IgD-negative memory B cell (primary cell): ENCODE data around the gene SND1. TPM values are rescaled to one million over a fixed set of nuclear protein-coding genes. Genes with fewer than 3 reads are reported as not detected.

Experiments used
- H3K27ac Mint-ChIP-seq, 3 donors: one replicate each; pipeline ENCODE4 v1.8.0; 2020 to 2022; ENCODE audit warnings: mild to moderate bottlenecking in 3 of 3, mixed read lengths in 3 of 3, moderate library complexity in 1 of 3
- H3K27me3 Mint-ChIP-seq: one replicate; pipeline ENCODE4 v1.8.0; 2021; ENCODE audit warnings: mixed read lengths
- H3K36me3 Mint-ChIP-seq: one replicate; pipeline ENCODE4 v1.8.0; 2020; ENCODE audit warnings: mild to moderate bottlenecking, mixed read lengths
- H3K4me1 Mint-ChIP-seq, 3 donors: one replicate each; pipeline ENCODE4 v1.8.0; 2020 to 2022; ENCODE audit warnings: mixed read lengths in 3 of 3, mild to moderate bottlenecking in 1 of 3
- H3K4me3 Mint-ChIP-seq, 4 donors: one replicate each; pipeline ENCODE4 v1.8.0; 2020 to 2022; ENCODE audit warnings: mild to moderate bottlenecking in 4 of 4, mixed read lengths in 4 of 4, moderate library complexity in 3 of 4
- H3K9me3 Mint-ChIP-seq, 3 donors: one replicate each; pipeline ENCODE4 v1.8.0; 2020 to 2021; ENCODE audit warnings: mixed read lengths in 3 of 3, mild to moderate bottlenecking in 1 of 3
- polyA plus RNA-seq: library from polyadenylated mRNA; unstranded; fragments of 300-500 nt; fragmentation: Illumina TruSeq; gene quantifications from one replicate; pipeline ENCODE4 v1.2.3, GENCODE V29; 2021

SND1 gene
- polyA plus RNA-seq, 1 donor from 2014 or later: 138 TPM

- H3K4me3 Mint-ChIP-seq: no peak overlapping the region
- H3K27ac Mint-ChIP-seq: no peak overlapping the region
- no peaks in the 10 kb centered on the region for H3K27me3 Mint-ChIP-seq
- H3K4me1 Mint-ChIP-seq: peaks cover 4 to 11% (median 6%) of the 10 kb centered on the region in 3 donors
- H3K36me3 Mint-ChIP-seq: peaks cover 9% of the 10 kb centered on the region
- H3K9me3 Mint-ChIP-seq: no peaks in the 10 kb centered on the region
Measured at GRCh38 chr7:127878791-127879190, 226.8 kb downstream of the SND1 start.

GRCh38 chr7:127879436-127879835 lies 227.4 kb downstream of the SND1 start:
- peaks cover 4 to 11% (median 6%) of the 10 kb centered on the region in 3 donors for H3K4me1 Mint-ChIP-seq
- H3K36me3 Mint-ChIP-seq: peaks cover 3% of the 10 kb centered on the region
- H3K27ac Mint-ChIP-seq: no peak overlapping the region
- H3K27me3 Mint-ChIP-seq: no peaks in the 10 kb centered on the region
- H3K4me3 Mint-ChIP-seq: no peak overlapping the region
- no peaks in the 10 kb centered on the region for H3K9me3 Mint-ChIP-seq

GRCh38 chr7:127879942-127880341 lies 227.9 kb downstream of the SND1 start:
- no peak overlapping the region for H3K4me3 Mint-ChIP-seq
- H3K27me3 Mint-ChIP-seq: no peaks in the 10 kb centered on the region
- no peaks in the 10 kb centered on the region for H3K9me3 Mint-ChIP-seq
- peaks cover 3% of the 10 kb centered on the region for H3K36me3 Mint-ChIP-seq
- no peak overlapping the region for H3K27ac Mint-ChIP-seq
- H3K4me1 Mint-ChIP-seq: peaks cover 4 to 11% (median 8%) of the 10 kb centered on the region in 3 donors

GRCh38 chr7:127880454-127880853 lies 228.5 kb downstream of the SND1 start:
- H3K9me3 Mint-ChIP-seq: no peaks in the 10 kb centered on the region
- H3K27me3 Mint-ChIP-seq: no peaks in the 10 kb centered on the region
- peaks cover 0 to 8% (median 5%) of the 10 kb centered on the region in 3 donors for H3K4me1 Mint-ChIP-seq
- no peak overlapping the region for H3K4me3 Mint-ChIP-seq
- H3K36me3 Mint-ChIP-seq: peaks cover 3% of the 10 kb centered on the region
- H3K27ac Mint-ChIP-seq: no peak overlapping the region

GRCh38 chr7:127881564-127881963 lies 229.6 kb downstream of the SND1 start:
- Mint-ChIP-seq H3K36me3 (peaks cover 3% of the 10 kb centered on the region), H3K4me1 (peaks cover 0 to 5% (median 4%) of the 10 kb centered on the region in 3 donors), H3K9me3 (no peaks in the 10 kb centered on the region), H3K4me3 (peak overlapping the region in 1 of 4 donors; percentile 29), H3K27ac (no peak overlapping the region), H3K27me3 (no peaks in the 10 kb centered on the region)

GRCh38 chr7:127882313-127882920 lies 230.4 kb downstream of the SND1 start:
- Mint-ChIP-seq H3K27me3 (no peaks in the 10 kb centered on the region), H3K4me3 (no peak overlapping the region), H3K36me3 (peaks cover 3% of the 10 kb centered on the region), H3K4me1 (peaks cover 0 to 5% (median 4%) of the 10 kb centered on the region in 3 donors), H3K9me3 (no peaks in the 10 kb centered on the region), H3K27ac (no peak overlapping the region)

GRCh38 chr7:127884066-127884559 lies 232.1 kb downstream of the SND1 start:
- H3K9me3 Mint-ChIP-seq: no peaks in the 10 kb centered on the region
- no peak overlapping the region for H3K4me3 Mint-ChIP-seq
- H3K4me1 Mint-ChIP-seq: peaks cover 0 to 5% (median 4%) of the 10 kb centered on the region in 3 donors
- H3K36me3 Mint-ChIP-seq: peaks cover 6% of the 10 kb centered on the region
- no peak overlapping the region for H3K27ac Mint-ChIP-seq
- H3K27me3 Mint-ChIP-seq: no peaks in the 10 kb centered on the region

GRCh38 chr7:127885222-127885772 lies 233.3 kb downstream of the SND1 start:
- H3K4me1 Mint-ChIP-seq: peaks cover 0 to 5% (median 4%) of the 10 kb centered on the region in 3 donors
- no peak overlapping the region for H3K27ac Mint-ChIP-seq

GRCh38 chr7:127885843-127886242 lies 233.8 kb downstream of the SND1 start:
- Mint-ChIP-seq H3K36me3 (peaks cover 13% of the 10 kb centered on the region), H3K4me1 (peaks cover 0 to 8% (median 7%) of the 10 kb centered on the region in 3 donors), H3K27me3 (no peaks in the 10 kb centered on the region), H3K4me3 (no peak overlapping the region), H3K27ac (no peak overlapping the region), H3K9me3 (no peaks in the 10 kb centered on the region)

More at GRCh38 chr7:127885222-127885772, 233.3 kb downstream of the SND1 start:
- Mint-ChIP-seq H3K27me3 (no peaks in the 10 kb centered on the region), H3K36me3 (peaks cover 13% of the 10 kb centered on the region), H3K4me3 (no peak overlapping the region), H3K9me3 (no peaks in the 10 kb centered on the region)

- Mint-ChIP-seq H3K4me1 (peaks cover 0 to 11% (median 4%) of the 10 kb centered on the region in 3 donors), H3K36me3 (peaks cover 13% of the 10 kb centered on the region), H3K9me3 (no peaks in the 10 kb centered on the region), H3K4me3 (no peak overlapping the region), H3K27ac (no peak overlapping the region), H3K27me3 (no peaks in the 10 kb centered on the region)
Measured at GRCh38 chr7:127886248-127886647, 234.3 kb downstream of the SND1 start.

GRCh38 chr7:127887096-127887495 lies 235.1 kb downstream of the SND1 start:
- peaks cover 0 to 14% (median 4%) of the 10 kb centered on the region in 3 donors for H3K4me1 Mint-ChIP-seq
- peak overlapping the region in 1 of 4 donors; percentile 4 for H3K4me3 Mint-ChIP-seq
- no peaks in the 10 kb centered on the region for H3K27me3 Mint-ChIP-seq
- no peaks in the 10 kb centered on the region for H3K9me3 Mint-ChIP-seq
- H3K36me3 Mint-ChIP-seq: peaks cover 13% of the 10 kb centered on the region
- no peak overlapping the region for H3K27ac Mint-ChIP-seq

- Mint-ChIP-seq H3K4me1 (peaks cover 0 to 15% (median 4%) of the 10 kb centered on the region in 3 donors), H3K36me3 (peaks cover 15% of the 10 kb centered on the region), H3K9me3 (no peaks in the 10 kb centered on the region), H3K27me3 (no peaks in the 10 kb centered on the region), H3K4me3 (no peak overlapping the region), H3K27ac (no peak overlapping the region)
Measured at GRCh38 chr7:127887631-127888030, 235.6 kb downstream of the SND1 start.

- Mint-ChIP-seq H3K4me3 (no peak overlapping the region), H3K27ac (no peak overlapping the region), H3K4me1 (peaks cover 0 to 14% (median 3%) of the 10 kb centered on the region in 3 donors), H3K36me3 (peaks cover 15% of the 10 kb centered on the region), H3K27me3 (no peaks in the 10 kb centered on the region), H3K9me3 (no peaks in the 10 kb centered on the region)
Measured at GRCh38 chr7:127888411-127888810, 236.4 kb downstream of the SND1 start.

GRCh38 chr7:127888825-127889224 lies 236.8 kb downstream of the SND1 start:
- Mint-ChIP-seq H3K4me3 (no peak overlapping the region), H3K4me1 (peaks cover 0 to 14% (median 3%) of the 10 kb centered on the region in 3 donors), H3K36me3 (peaks cover 14% of the 10 kb centered on the region), H3K27me3 (no peaks in the 10 kb centered on the region), H3K9me3 (no peaks in the 10 kb centered on the region), H3K27ac (no peak overlapping the region)

GRCh38 chr7:127889677-127890076 lies 237.7 kb downstream of the SND1 start:
- H3K27me3 Mint-ChIP-seq: no peaks in the 10 kb centered on the region
- H3K4me3 Mint-ChIP-seq: no peak overlapping the region
- H3K27ac Mint-ChIP-seq: no peak overlapping the region
- H3K36me3 Mint-ChIP-seq: peaks cover 14% of the 10 kb centered on the region
- H3K4me1 Mint-ChIP-seq: peaks cover 0 to 11% (median 3%) of the 10 kb centered on the region in 3 donors
- H3K9me3 Mint-ChIP-seq: no peaks in the 10 kb centered on the region

GRCh38 chr7:127890726-127891125 lies 238.7 kb downstream of the SND1 start:
- peak overlapping the region in 1 of 3 donors; percentile 3 for H3K27ac Mint-ChIP-seq
- no peaks in the 10 kb centered on the region for H3K9me3 Mint-ChIP-seq
- peaks cover 14% of the 10 kb centered on the region for H3K36me3 Mint-ChIP-seq
- H3K4me1 Mint-ChIP-seq: peaks cover 0 to 11% (median 3%) of the 10 kb centered on the region in 3 donors
- H3K4me3 Mint-ChIP-seq: no peak overlapping the region
- H3K27me3 Mint-ChIP-seq: no peaks in the 10 kb centered on the region
